DND-41 (cell line): ENCODE data around the gene CARNS1.
A peak's percentile ranks its signal among the peaks of the same experiment; 100 is the strongest.
"Not testable (repeated sequence)": the region's sequence is repeated elsewhere in the genome, so short reads cannot be mapped to it uniquely, and the experiment has no call there.

Experiments
- ATAC-seq: fragments of 200-7000 bp; cut with Tn5 transposase; 3 replicates; pipeline ENCODE4 v1.9.1; 2021; ENCODE audit warnings: low read depth; ENCODE audit not compliant: insufficient read depth
- DNase-seq: peaks from one replicate; pipeline ENCODE4 v3.0.0-alpha.2; 2020
- H2AFZ ChIP-seq: 2 replicates; pipeline ENCODE4 v1.6.0; 2012; ENCODE audit warnings: low read depth, low read length
- H3K27ac ChIP-seq: 2 replicates; pipeline ENCODE4 v1.5.1; 2012; ENCODE audit warnings: low read length, inconsistent platforms
- H3K27me3 ChIP-seq: fragments of 200-600 bp; sonication (generic); 2 replicates; pipeline ENCODE4 v1.6.0; 2012; ENCODE audit warnings: low read length, mild to moderate bottlenecking, inconsistent platforms; ENCODE audit not compliant: insufficient read depth, poor library complexity
- H3K36me3 ChIP-seq: 2 replicates; pipeline ENCODE4 v1.5.1; 2012; ENCODE audit warnings: low read length, inconsistent platforms; ENCODE audit not compliant: insufficient read depth
- H3K4me1 ChIP-seq: 2 replicates; pipeline ENCODE4 v1.5.1; 2012; ENCODE audit warnings: mild to moderate bottlenecking, low read length; ENCODE audit not compliant: insufficient read depth
- H3K4me2 ChIP-seq: 2 replicates; pipeline ENCODE4 v1.6.0; 2012; ENCODE audit warnings: mild to moderate bottlenecking, moderate library complexity, low read length, inconsistent platforms; ENCODE audit not compliant: insufficient read depth
- H3K4me3 ChIP-seq, 2 experiments: fragments of 200-600 bp in 1 of 2; shearing (Covaris generic) in 1 of 2; 2 replicates each; pipeline ENCODE4 v1.5.1; 2012 to 2016; ENCODE audit warnings: inconsistent platforms in 2 of 2, low read length in 2 of 2, mild to moderate bottlenecking in 2 of 2, low read depth in 1 of 2, moderate library complexity in 1 of 2
- H3K79me2 ChIP-seq: 2 replicates; pipeline ENCODE4 v1.6.0; 2012; ENCODE audit warnings: low read length, inconsistent platforms; ENCODE audit not compliant: insufficient read depth
- H3K9ac ChIP-seq: 2 replicates; pipeline ENCODE4 v1.6.0; 2012; ENCODE audit warnings: low read depth, mild to moderate bottlenecking, inconsistent platforms, low read length, moderate library complexity
- H3K9me3 ChIP-seq: 2 replicates; pipeline ENCODE4 v1.5.1; 2012; ENCODE audit warnings: low read length, moderate library complexity, mild to moderate bottlenecking, inconsistent platforms; ENCODE audit not compliant: insufficient read depth, severe bottlenecking
- H4K20me1 ChIP-seq: 2 replicates; pipeline ENCODE4 v1.6.0; 2012; ENCODE audit warnings: low read length; ENCODE audit not compliant: insufficient read depth
- EZH2 ChIP-seq: IDR thresholded peaks from 3 replicates; pipeline ENCODE4 v1.6.1; 2012; ENCODE audit warnings: borderline replicate concordance, low read depth, mild to moderate bottlenecking, moderate library complexity, low read length, inconsistent platforms; ENCODE audit not compliant: severe bottlenecking
- TF ChIP-seq, protein P1 (sequence below): IDR thresholded peaks from 2 replicates; pipeline ENCODE4 v1.5.1; 2012; ENCODE audit warnings: borderline replicate concordance, low read length, moderate library complexity, mild to moderate bottlenecking; ENCODE audit not compliant: poor library complexity, severe bottlenecking; ENCODE audit errors: extremely low read depth

CARNS1 gene

DNA sequence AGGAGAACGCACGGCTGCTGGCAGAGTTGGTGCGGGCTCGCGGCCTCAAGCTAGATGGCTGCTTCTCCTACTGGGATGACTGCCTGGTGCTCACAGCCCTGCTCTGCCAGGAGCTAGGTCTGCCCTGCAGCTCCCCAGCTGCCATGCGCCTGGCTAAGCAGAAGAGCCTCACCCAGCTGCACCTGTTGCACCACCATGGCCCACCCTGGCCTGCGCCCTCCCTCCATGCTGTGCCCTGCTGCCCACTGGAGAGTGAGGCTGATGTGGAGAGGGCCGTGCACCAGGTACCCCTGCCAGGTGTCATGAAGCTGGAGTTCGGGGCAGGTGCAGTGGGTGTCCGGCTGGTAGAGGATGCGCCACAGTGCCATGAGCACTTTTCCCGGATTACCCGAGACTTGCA is 8.0 kb downstream of the CARNS1 start:
- peaks cover 28% of the 10 kb centered on the region for H3K79me2 ChIP-seq
- no peak overlapping the region for H2AFZ ChIP-seq
- no peak overlapping the region for H3K9ac ChIP-seq
- H3K9me3 ChIP-seq = no peaks in the 10 kb centered on the region
- peaks cover 6% of the 10 kb centered on the region; the same call in 1 of the 2 replicates for H3K36me3 ChIP-seq
- TF ChIP-seq, protein P1, sequence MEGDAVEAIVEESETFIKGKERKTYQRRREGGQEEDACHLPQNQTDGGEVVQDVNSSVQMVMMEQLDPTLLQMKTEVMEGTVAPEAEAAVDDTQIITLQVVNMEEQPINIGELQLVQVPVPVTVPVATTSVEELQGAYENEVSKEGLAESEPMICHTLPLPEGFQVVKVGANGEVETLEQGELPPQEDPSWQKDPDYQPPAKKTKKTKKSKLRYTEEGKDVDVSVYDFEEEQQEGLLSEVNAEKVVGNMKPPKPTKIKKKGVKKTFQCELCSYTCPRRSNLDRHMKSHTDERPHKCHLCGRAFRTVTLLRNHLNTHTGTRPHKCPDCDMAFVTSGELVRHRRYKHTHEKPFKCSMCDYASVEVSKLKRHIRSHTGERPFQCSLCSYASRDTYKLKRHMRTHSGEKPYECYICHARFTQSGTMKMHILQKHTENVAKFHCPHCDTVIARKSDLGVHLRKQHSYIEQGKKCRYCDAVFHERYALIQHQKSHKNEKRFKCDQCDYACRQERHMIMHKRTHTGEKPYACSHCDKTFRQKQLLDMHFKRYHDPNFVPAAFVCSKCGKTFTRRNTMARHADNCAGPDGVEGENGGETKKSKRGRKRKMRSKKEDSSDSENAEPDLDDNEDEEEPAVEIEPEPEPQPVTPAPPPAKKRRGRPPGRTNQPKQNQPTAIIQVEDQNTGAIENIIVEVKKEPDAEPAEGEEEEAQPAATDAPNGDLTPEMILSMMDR = no peak
- TF ChIP-seq EZH2 = no peak
- no peaks in the 10 kb centered on the region for H3K27me3 ChIP-seq
- H3K4me1 ChIP-seq = peaks cover 36% of the 10 kb centered on the region
- ATAC-seq = no peak
- no peak overlapping the region for H3K4me3 ChIP-seq
- DNase-seq = no peak
- H3K27ac ChIP-seq = no peak overlapping the region
- no peaks in the 10 kb centered on the region for H4K20me1 ChIP-seq
- no peak overlapping the region for H3K4me2 ChIP-seq

DNA sequence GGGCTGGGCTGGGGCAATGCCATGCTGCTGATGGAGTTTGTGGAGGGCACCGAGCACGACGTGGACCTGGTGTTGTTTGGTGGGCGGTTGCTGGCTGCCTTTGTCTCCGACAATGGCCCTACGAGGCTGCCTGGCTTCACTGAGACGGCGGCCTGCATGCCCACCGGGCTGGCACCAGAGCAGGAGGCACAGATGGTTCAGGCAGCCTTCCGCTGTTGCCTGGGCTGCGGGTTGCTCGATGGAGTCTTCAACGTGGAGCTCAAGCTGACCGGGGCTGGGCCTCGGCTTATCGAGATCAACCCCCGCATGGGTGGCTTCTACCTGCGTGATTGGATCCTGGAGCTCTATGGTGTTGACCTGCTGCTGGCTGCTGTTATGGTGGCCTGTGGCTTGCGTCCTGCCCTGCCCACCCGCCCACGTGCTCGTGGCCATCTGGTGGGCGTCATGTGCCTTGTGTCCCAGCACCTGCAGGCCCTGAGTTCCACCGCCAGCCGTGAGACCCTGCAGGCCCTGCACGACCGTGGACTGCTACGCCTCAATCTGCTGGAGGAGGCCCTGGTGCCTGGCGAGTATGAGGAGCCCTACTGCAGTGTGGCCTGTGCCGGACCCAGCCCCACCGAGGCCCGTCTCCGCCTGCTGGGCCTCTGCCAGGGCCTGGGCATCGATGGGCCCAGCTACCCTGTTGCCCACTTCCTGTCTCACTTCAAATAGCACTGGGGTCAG is 8.6 kb downstream of the CARNS1 start:
- no peaks in the 10 kb centered on the region for H3K9me3 ChIP-seq
- no peak for ATAC-seq
- no peaks in the 10 kb centered on the region for H4K20me1 ChIP-seq
- H3K79me2 ChIP-seq = peaks cover 31% of the 10 kb centered on the region
- no peaks in the 10 kb centered on the region for H3K27me3 ChIP-seq
- no peak overlapping the region for H3K9ac ChIP-seq
- no peak overlapping the region for H3K27ac ChIP-seq
- H3K4me2 ChIP-seq = no peak overlapping the region
- TF ChIP-seq EZH2 = no peak
- TF ChIP-seq, protein P1 = no peak
- peaks cover 6% of the 10 kb centered on the region; the same call in 1 of the 2 replicates for H3K36me3 ChIP-seq
- peaks cover 34% of the 10 kb centered on the region for H3K4me1 ChIP-seq
- no peak for DNase-seq
- H3K4me3 ChIP-seq = no peak overlapping the region
- H2AFZ ChIP-seq = no peak overlapping the region

DNA sequence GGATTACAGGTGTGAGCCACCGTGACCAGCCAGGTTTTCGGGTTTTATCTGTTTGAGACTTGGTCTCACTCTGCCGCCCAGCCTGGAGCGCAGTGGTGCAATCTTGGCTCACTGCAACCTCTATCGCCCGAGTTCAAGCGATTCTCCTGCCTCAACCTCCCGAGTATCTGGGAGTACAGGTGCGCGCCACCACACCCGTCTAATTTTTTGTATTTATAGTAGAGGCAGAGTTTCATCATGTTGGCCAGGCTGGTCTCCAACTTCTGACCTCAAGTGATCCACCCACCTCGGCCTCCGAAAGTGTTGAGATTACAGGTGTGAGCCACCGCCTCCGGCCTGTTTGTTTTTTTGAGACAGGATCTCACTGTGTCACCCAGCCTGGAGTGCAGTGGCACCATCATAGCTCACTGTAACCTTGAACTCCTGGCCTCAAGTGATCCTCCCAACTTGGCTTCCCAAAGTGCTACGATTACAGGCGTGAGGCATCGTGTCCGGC is 11.9 kb downstream of the CARNS1 start:
- H2AFZ ChIP-seq = peak overlapping the region; percentile 95
- H3K9ac ChIP-seq = peak overlapping the region; percentile 74
- H3K4me1 ChIP-seq = peaks cover 42% of the 10 kb centered on the region
- H3K9me3 ChIP-seq, DNase-seq, ATAC-seq, H3K27me3 ChIP-seq: not testable (repeated sequence)
- peaks cover 16% of the 10 kb centered on the region for H4K20me1 ChIP-seq
- peaks cover 25% of the 10 kb centered on the region for H3K36me3 ChIP-seq
- peak overlapping the region; percentile 80 for H3K4me2 ChIP-seq
- peak overlapping the region; percentile 97 for H3K27ac ChIP-seq
- H3K79me2 ChIP-seq = peaks cover 44% of the 10 kb centered on the region
- H3K4me3 ChIP-seq = peak overlapping the region; percentile 88 to 90

DNA sequence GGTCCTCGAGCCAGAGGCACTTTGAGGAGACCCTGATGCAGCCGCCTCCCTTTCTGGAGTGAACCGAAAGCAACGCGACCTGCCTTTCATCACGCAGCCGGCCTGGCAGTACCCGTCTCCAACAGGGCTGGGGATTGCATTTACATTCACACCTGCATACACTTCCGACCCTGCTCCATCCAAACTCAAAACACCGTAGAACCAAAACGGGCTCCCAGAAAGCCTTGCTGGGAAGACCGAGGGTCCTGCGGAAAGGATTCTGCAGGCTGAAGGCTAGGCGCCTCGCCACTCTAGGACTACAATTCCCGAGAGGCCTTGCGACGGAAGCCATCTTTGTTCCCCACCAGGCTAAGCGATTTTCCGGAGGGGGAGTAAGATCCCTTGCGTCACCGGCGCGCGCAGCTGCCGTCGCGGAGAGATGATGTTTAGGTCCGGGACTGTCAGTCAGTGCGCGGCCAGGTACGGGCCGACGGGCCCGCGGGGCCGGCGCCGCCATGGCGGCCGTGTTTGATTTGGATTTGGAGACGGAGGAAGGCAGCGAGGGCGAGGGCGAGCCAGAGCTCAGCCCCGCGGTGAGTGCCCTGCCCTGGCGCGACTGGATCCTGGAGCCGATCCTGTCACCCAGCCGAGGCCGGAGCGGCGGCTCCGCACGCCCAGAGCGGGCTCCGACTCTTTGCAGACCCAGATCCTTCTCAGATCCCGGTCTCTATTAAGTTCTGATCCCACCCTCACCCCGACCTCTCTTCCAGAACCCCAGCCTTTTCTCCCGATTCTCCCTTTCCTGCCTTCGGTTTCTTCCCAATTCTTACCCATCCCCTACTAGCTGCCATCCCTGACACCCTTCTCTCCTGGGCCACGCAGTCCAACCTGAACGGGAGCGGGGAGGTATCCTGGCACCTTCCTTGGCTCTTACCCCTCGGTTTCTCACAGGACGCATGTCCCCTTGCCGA is 12.8 kb downstream of the CARNS1 start, which contains the start of gene RPS6KB2:
TSS of gene RPS6KB2 (plus strand) at position 443 of the 950 bp plus-strand sequence. CDS start at position 495, 52 bp downstream.
- Histone ChIP-seq H3K79me2 (peaks cover 51% of the 10 kb centered on the region), H2AFZ (peak within 1 kb of the TSS; percentile 95)
- no peak for TF ChIP-seq EZH2
- TF ChIP-seq, protein P1 = no peak

More for the DNA sequence above, 12.8 kb downstream of the CARNS1 start, which contains the start of gene RPS6KB2:
- ATAC-seq (peak; percentile 77), DNase-seq (peak; percentile 98)
- Histone ChIP-seq H3K36me3 (peaks cover 34% of the 10 kb centered on the region), H3K27me3 (no peaks in the 10 kb centered on the region), H3K4me1 (peaks cover 47% of the 10 kb centered on the region), H3K4me2 (peak within 1 kb of the TSS; percentile 80), H3K4me3 (peak within 1 kb of the TSS; percentile 88 to 90), H3K9me3 (no peaks in the 10 kb centered on the region), H3K9ac (peak within 1 kb of the TSS; percentile 74), H3K27ac (peak within 1 kb of the TSS; percentile 97), H4K20me1 (peaks cover 26% of the 10 kb centered on the region)
